ENCODE measurements around the gene PLA2G3. TPM values are rescaled to one million over a fixed set of nuclear protein-coding genes. Genes with fewer than 3 reads are reported as not detected.
A peak's percentile ranks its signal among the peaks of the same experiment; 100 is the strongest.

PLA2G3 gene
- total RNA-seq, 1 experiment from 2014 or later = 8.2 TPM

DNA sequence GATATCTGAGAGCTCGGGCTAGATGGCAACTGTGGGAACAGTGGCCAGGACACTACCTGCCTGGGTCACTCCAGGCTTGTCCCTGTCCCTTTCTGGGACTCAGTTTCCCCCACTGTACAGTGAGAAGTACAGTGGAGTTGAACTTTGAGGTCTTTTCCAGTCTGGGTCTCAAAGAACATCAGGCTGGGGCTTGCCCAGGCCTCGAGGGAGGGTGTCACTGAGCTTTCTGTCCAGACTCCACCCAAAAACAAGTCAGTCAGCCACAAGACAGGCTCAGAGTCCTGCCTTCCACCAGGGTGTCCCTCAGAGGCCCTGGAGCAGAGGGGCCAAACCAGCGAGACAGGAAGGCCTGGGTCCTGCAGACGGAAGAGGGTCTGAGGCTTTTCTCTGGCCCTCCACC is 2.0 kb upstream of the PLA2G3 start:
- Histone ChIP-seq H2AK5ac (ENCODE audit: insufficient read length, low read length) (no peak overlapping the region), H3K4ac (ENCODE audit: low read depth, low read length) (no peak overlapping the region), H4K20me1 (ENCODE audit: control insufficient read depth, insufficient read depth, insufficient read length) (no peaks in the 10 kb centered on the region), H2BK20ac (ENCODE audit: low read depth, low read length, poor library complexity, severe bottlenecking) (no peak overlapping the region), H3K18ac (ENCODE audit: insufficient read length, low read depth, low read length) (no peak overlapping the region), H3K79me2 (ENCODE audit: insufficient read depth, low read length) (peaks cover 10% of the 10 kb centered on the region; the same call in 1 of the 2 replicates), H3K9me3 (ENCODE audit: control insufficient read depth, low read depth, low read length) (peaks cover 3% of the 10 kb centered on the region), H3K4me1 (ENCODE audit: insufficient read depth, low read length) (peaks cover 7% of the 10 kb centered on the region; the same call in 1 of the 2 replicates), H3K9ac (ENCODE audit: extremely low read depth, insufficient read length, low read length) (no peak overlapping the region), H3T11ph (ENCODE audit: low read length) (no peak overlapping the region), H2BK120ac (ENCODE audit: low read depth, low read length, poor library complexity, severe bottlenecking) (no peak overlapping the region), H4K8ac (replicated peaks; ENCODE audit: insufficient read length, low read depth, low read length) (no peak overlapping the region), H2AFZ (ENCODE audit: low read length) (no peak overlapping the region), H4K5ac (ENCODE audit: insufficient read length, low read depth, low read length) (no peak overlapping the region), H4K91ac (ENCODE audit: insufficient read length, low read depth, low read length) (no peak overlapping the region), H3K79me1 (ENCODE audit: insufficient read depth, low read depth, low read length, poor library complexity, severe bottlenecking) (peaks cover 9% of the 10 kb centered on the region), H3K27ac (ENCODE audit: insufficient read length, low read depth, low read length) (no peak overlapping the region), H2BK15ac (ENCODE audit: low read depth, low read length) (no peak overlapping the region), H3K56ac (ENCODE audit: insufficient read length, low read depth, low read length) (no peak overlapping the region), H3K27me3 (ENCODE audit: insufficient read depth, low read length) (no peaks in the 10 kb centered on the region), H2BK5ac (ENCODE audit: insufficient read length, low read length) (no peak overlapping the region), H3K23ac (ENCODE audit: insufficient read length, low read depth, low read length) (no peak overlapping the region), H3K4me2 (ENCODE audit: insufficient read depth, insufficient read length, low read length) (no peak overlapping the region), H3K23me2 (ENCODE audit: insufficient read length, low read depth, low read length, poor library complexity, severe bottlenecking) (peaks cover 11% of the 10 kb centered on the region), H3K14ac (ENCODE audit: insufficient read depth, low read length) (no peak overlapping the region), H2BK12ac (ENCODE audit: insufficient read length, low read depth, low read length) (no peak overlapping the region)
- WGBS (ENCODE audit: extremely low coverage, insufficient read length, low lambda C conversion rate) = no CpG with 5 or more reads among the region's 4 CpGs
- H3K27me3 Mint-ChIP-seq (ENCODE audit: low read depth) = peaks cover 14% of the 10 kb centered on the region
- no peak overlapping the region for H3K27ac Mint-ChIP-seq
- H3K4me3 Mint-ChIP-seq = no peak overlapping the region
- peak; percentile 21 for DNase-seq
- peaks cover 15 to 20% of the 10 kb centered on the region in 2 experiments for H3K4me1 Mint-ChIP-seq
- H3K9me3 Mint-ChIP-seq = peaks cover 17 to 23% of the 10 kb centered on the region in 2 experiments
- TF ChIP-seq, protein P1, sequence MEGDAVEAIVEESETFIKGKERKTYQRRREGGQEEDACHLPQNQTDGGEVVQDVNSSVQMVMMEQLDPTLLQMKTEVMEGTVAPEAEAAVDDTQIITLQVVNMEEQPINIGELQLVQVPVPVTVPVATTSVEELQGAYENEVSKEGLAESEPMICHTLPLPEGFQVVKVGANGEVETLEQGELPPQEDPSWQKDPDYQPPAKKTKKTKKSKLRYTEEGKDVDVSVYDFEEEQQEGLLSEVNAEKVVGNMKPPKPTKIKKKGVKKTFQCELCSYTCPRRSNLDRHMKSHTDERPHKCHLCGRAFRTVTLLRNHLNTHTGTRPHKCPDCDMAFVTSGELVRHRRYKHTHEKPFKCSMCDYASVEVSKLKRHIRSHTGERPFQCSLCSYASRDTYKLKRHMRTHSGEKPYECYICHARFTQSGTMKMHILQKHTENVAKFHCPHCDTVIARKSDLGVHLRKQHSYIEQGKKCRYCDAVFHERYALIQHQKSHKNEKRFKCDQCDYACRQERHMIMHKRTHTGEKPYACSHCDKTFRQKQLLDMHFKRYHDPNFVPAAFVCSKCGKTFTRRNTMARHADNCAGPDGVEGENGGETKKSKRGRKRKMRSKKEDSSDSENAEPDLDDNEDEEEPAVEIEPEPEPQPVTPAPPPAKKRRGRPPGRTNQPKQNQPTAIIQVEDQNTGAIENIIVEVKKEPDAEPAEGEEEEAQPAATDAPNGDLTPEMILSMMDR (conservative IDR thresholded peaks at IDR 0.05) = no peak
- peaks cover 1 to 13% (median 9%) of the 10 kb centered on the region in 3 experiments; a peak in 5 of 7 replicates for H3K36me3 Mint-ChIP-seq (ENCODE audit: insufficient read depth in 1 of 3, low read depth in 3 of 3)
